Kidney tubule cell (primary cell): ENCODE data around the gene ZSWIM4.
"Not testable (repeated sequence)": the region's sequence is repeated elsewhere in the genome, so short reads cannot be mapped to it uniquely, and the experiment has no call there.

Source experiments
- DNase-seq: peaks from one replicate; pipeline ENCODE4 v3.0.0-alpha.2; 2018; ENCODE audit warnings: low spot score

Gene ZSWIM4

GRCh38 chr19:13850910-13851733 lies 55.9 kb downstream of the ZSWIM4 start:
- peak; percentile 98 for DNase-seq

DNA sequence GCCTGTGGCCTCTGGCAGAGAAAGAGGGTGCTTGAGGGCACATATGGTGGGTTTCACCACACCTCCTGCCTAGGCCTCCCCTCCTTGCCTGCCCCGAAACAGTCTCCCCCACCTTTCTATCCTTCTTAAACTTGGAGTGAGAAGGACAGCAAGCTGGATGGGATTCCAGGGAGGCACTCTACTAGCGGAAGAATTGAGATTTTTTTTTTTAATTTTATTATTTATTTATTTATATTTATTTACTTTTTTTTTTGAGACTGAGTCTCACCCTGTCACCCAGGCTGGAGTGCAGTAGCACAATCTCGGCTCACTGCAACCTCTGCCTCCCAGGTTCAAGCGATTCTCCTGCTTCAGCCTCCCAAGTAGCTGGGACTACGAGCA lies 56.5 kb downstream of the ZSWIM4 start:
- DNase-seq, result not testable (repeated sequence)

DNA sequence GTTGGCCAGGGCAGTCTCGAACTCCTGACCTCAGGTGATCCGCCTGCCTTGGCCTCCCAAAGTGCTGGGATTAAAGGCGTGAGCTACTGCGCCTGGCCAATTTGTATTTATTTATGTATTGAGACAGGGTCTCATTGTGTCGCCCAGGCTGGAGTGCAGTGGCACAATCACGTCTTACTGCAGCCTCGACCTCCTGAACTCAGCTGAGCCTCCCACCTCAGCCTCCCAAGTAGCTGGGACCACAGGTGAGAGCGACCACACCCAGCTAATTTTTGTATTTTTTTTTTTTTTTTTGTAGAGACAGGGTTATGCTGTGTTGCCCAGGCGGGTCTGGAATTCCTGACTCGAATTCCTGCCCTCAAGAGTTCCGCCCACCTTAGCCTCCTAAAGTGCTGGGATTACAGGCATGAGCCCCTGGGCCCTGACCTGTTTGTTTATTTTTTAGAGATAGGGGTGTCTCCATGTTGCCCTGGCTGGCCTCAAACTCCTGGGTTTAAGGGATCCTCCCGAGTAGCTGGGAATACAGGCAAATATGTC lies 57.0 kb downstream of the ZSWIM4 start:
- peak; percentile 51 for DNase-seq

GRCh38 chr19:13856497-13856896 lies 61.3 kb downstream of the ZSWIM4 start:
- DNase-seq, result no peak

DNA sequence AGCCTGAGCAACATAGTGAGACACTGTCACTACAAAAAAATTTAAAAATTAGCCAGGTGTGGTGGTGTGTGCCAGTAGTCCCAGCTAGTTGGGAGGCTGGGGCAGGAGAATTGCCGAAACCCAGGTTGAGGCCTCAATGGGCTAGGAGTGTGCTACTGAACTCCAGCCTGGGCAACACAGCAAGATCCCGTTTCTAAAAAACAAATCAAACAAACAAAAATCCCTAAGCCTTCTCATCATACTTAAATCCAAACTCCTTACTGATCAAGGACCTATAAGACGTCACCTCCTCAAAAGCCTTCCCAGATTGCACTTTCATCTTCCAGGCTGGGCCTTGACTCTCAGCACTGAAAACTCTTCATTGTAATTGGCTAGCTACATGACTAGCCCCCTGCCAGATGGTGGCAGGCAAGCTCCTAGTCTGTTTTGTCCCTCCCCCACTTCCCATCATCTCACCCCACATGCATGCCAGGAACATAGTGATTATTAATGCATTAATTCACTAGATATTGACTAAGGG lies 64.2 kb downstream of the ZSWIM4 start:
- DNase-seq, result peak; percentile 54

- DNase-seq, result no peak
Observed at GRCh38 chr19:13860679-13861391, 65.6 kb downstream of the ZSWIM4 start.

GRCh38 chr19:13861392-13861713 lies 66.1 kb downstream of the ZSWIM4 start:
- DNase-seq, result no peak

DNA sequence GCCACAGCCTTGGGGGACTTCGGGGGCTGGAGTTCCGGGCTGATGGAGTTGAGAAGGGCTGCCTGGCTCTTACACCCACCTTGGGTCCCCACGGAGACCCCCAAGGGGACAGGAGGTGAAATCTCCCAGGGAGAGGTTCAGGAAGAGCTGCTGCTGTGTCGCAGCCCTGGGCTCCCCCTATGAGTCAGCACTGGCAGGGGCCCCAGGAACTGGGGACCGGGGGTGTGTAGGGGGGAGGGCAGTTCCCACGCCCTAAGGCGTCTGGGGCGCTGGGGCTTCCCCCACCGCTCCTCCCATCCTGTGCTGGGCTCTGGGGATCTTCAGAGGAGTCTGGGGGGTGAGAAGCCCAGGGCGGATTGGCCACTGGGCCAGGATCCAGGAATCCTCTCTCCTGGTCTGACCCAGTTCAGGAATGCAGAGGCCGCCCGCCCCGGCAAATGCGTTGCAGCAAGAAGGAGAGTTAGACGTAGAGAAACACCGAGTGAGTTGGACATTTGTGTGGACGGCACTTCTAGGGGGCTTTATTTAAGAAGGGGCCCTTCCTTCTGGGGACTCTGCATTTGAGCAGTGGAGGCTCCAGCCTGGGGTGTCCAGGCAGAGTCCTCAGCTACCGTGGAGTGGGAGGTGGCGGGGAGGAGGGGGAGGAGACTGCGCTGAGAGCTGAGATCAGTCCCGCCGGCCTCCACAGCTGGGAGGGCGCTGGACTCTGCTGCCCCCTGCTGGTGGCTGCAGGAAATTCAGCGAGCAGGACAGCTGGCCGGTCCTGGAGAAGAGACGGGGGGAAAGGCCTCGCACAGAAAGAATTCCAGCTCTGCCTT lies 66.7 kb downstream of the ZSWIM4 start:
- DNase-seq, result peak; percentile 89

GRCh38 chr19:13864046-13864666 lies 68.9 kb downstream of the ZSWIM4 start:
- DNase-seq, result no peak

DNA sequence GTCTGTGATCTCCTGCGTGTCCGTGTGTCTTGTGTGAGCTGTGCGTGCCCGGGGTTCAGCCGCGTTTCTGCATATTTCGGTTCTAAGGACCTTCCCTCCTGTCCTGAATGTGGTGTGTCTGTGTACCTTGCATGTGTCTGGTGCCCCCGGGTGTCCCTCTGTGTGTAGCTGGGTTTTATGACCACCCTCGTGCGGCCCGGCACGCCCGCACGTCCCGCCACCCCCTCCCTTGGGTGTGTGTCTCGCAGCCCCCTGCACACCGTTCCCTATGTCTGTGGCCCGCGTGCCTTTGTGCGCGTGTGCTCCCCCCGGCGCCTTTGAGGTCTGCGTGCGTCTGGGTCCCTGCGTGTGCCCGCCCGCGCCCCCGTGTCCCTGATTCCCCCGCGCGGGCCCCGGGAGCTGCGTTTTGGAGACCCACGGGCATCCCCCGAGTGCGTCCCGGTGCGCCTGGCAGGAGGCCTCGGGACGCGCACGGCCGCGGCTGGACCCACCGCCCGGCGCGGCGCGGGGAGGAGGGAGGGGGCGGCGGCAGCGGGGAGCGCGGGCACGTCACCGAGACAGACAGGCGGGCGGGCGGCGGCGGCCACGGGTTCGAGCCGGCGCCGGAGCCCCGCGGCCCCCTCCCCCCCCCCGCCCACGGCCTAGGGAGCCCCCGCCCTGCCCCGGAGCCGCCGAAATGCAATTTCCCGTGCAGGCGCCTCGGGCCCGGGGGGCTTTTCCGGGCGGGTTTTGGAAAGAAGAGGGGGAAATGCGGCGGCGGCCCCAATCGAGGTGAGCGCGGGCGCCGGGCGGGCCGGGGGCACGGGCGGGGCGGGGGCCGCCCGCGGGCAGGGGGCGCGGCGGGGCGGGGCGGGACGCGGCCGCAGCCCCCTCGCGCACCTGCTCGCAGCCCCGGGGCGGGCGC lies 69.7 kb downstream of the ZSWIM4 start:
- DNase-seq, result no peak

GRCh38 chr19:13865571-13866462 lies 70.6 kb downstream of the ZSWIM4 start:
- DNase-seq, result no peak

GRCh38 chr19:13866463-13867046 lies 71.3 kb downstream of the ZSWIM4 start:
- DNase-seq, result no peak

- DNase-seq, result no peak
Observed at GRCh38 chr19:13868663-13869062, 73.4 kb downstream of the ZSWIM4 start.

DNA sequence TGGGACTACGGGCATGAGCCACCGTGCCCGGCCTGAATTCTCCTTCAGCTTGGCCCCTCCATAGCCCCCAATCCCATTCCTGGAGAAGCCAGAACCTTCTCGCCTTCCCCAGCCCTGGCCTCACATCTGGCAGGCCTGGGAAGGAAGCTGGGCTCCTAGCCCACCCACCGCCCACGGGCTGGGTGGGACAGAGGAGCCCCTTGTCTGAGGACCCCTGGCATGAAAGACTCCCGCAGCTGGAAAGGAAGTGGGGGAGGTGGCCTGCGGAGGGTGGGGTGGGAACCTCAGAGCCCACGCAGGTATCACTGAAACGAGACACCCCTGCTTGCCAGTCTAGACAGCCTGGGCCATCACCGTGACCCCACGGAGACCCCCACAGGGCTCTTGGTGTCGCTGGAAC lies 74.0 kb downstream of the ZSWIM4 start:
- no peak for DNase-seq

DNA sequence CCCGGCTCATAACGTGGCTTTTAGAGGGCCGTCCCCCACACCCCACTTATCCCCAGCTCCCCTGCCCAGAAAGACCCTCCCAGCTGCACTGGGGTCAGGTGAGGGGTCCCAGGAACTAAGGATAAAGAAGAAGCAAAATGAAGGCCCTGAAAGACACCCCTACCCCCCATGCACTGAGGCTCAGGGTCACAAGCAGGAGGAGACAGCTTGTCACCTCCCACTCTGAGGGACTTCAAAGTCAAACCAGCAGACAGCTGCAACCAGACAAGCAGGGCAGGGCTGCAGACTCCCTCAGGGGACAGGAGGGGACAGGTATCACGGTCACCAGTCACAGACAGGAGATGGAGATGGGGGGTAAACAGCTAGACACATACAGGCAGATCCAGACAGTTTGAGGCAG lies 75.6 kb downstream of the ZSWIM4 start:
- no peak for DNase-seq

DNA sequence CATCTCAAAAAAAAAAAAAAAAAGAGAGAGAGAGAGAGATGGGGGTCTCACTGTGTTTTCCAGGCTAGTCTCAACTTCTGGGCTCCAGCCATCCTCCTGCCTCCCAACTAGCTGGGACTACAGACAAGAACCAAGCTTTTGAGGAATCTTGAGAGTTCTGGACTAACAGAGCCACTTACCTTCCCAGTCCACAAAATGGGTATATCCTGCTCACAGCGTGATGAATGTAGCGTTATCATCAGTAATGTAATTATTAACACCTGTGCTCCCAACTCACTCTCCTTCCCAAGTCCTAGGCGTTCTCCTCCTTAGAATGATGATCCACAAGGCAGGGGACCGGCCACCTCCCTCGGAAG lies 77.1 kb downstream of the ZSWIM4 start:
- no peak for DNase-seq

DNA sequence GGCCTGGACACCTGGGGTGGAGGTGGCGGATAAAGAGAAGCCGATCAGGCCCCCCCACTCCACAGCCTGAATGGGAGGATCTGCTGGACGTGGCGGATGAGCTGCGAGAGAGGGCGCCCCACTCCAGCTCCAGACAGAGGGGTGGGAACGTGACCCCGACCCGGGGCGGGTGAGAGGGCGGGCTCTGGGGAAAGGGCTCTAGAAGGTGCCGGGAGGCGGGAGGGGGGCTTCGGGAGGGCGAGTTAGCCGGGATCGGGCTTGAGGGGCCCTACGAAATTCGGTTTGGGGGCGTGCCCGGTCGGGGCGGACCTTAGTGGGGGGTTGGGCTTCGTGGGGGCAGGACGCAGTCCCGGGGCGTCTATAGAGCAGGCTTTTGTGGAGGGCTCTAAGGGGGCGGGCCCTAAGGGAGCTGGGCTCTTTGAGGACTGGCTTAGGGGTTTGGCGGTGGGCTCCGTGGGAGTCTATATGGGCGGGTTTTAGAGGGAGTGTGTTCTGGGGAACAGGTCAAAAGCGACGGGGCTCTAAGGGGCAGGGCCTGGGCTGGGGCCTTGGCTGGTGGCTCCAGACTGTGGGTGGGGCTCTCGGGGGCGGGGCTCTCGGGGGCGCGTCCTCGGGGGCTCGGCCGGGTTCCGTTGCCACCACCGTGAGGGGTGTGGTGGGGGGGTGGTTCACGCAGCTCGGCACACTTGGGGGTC lies 77.6 kb downstream of the ZSWIM4 start:
- no peak for DNase-seq

GRCh38 chr19:13873834-13874515 lies 78.7 kb downstream of the ZSWIM4 start:
- DNase-seq, result no peak
